Hair follicle dermal papilla cell (primary cell): ENCODE measurements around the gene MSX2. TPM values are rescaled to one million over a fixed set of nuclear protein-coding genes. Genes with fewer than 3 reads are reported as not detected.

Experiments
- small RNA-seq: library from RNA; depleted of rRNA; stranded (forward); fragments of <200 nt; gene quantifications from one replicate; pipeline ENCODE3, GENCODE V24; 2012
- total RNA-seq: library from RNA; depleted of rRNA; stranded (reverse); fragments of >200 nt; gene quantifications from 2 replicates; pipeline ENCODE4 v1.2.3, GENCODE V29; 2012

Gene MSX2
- total RNA-seq = 14.8 and 20.3 TPM in 2 replicates

DNA sequence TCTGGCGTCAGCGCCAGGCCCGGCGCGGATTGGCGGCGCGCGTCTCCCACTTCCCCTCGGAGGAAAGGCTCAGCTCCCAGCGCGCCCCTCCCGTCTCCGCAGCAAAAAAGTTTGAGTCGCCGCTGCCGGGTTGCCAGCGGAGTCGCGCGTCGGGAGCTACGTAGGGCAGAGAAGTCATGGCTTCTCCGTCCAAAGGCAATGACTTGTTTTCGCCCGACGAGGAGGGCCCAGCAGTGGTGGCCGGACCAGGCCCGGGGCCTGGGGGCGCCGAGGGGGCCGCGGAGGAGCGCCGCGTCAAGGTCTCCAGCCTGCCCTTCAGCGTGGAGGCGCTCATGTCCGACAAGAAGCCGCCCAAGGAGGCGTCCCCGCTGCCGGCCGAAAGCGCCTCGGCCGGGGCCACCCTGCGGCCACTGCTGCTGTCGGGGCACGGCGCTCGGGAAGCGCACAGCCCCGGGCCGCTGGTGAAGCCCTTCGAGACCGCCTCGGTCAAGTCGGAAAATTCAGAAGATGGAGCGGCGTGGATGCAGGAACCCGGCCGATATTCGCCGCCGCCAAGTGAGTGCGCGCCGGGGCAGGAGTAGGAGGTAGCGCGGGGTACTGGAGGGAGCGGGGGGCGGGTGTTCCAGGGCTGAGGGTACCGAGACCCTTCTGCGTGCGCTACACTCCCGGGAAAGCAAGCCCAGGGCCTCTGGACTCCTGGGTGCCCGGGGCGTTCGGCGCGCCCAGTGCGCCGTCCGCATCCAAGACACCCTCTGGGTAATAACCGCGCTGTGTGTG, at the start of gene MSX2:
Gene MSX2 (plus strand): TSS at position 99 of the 777 bp plus-strand sequence. CDS start 78 bp downstream, at position 177.

Small RNA genes lying within 50 kb of the gene (small RNA-seq; reads per million reads assigned to genes)
- gene MIR4634 = not detected
